Measurements from ENCODE around the gene SLC43A2. TPM values are rescaled to one million over a fixed set of nuclear protein-coding genes. Genes with fewer than 3 reads are reported as not detected.
A peak's percentile ranks its signal among the peaks of the same experiment; 100 is the strongest.

The SLC43A2 gene
- total RNA-seq, 1 experiment from 2014 or later: 0.06 TPM

DNA sequence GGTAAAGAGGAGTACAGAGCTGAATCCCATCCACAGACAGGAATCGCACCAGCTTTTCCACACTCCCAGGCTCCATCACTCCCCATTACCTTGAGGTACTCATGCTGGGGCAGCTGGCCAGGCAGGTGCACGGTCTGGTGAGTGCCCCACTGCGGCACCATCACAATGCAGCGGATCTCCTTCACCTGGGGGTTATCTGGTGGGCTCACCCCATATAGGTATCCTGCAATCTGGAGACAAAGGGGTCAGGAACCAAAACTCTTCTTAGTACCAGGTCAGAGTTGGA is 22.9 kb upstream of the SLC43A2 start:
- no TSS peak for BruUV-seq (replicated peaks)
- ChIA-PET POLR2A (ENCODE audit: low non-redundant PET) (no interaction called here), CTCF (interaction anchor here (0.6 kb wide), 1 partner anchor 393 kb away, joined by 4 read pairs; no protein-coding TSS in a partner anchor)

GRCh38 chr17:1650731-1651558 is 22.3 kb upstream of the SLC43A2 start:
- Histone ChIP-seq H3K36me3 (ENCODE audit: insufficient read depth, low read length, poor library complexity, severe bottlenecking) (peaks cover 57% of the 10 kb centered on the region), H3K4me3 (ENCODE audit: low read depth, low read length, poor library complexity, severe bottlenecking) (no peak overlapping the region), H3K27ac (ENCODE audit: low read depth, low read length, poor library complexity, severe bottlenecking) (no peak overlapping the region), H3K4me1 (ENCODE audit: insufficient read depth, low read length, poor library complexity, severe bottlenecking) (peaks cover 12% of the 10 kb centered on the region), H3K27me3 (replicated peaks; ENCODE audit: insufficient read depth, low read depth, low read length, poor library complexity) (no peaks in the 10 kb centered on the region), H3K9me3 (ENCODE audit: low read depth, low read length, poor library complexity, severe bottlenecking) (no peaks in the 10 kb centered on the region)
- no peak for TF ChIP-seq EZH2 (IDR thresholded peaks at IDR 0.05; ENCODE audit: borderline replicate concordance, low read depth, low read length, poor library complexity, severe bottlenecking)
- intact Hi-C loops (cut with micrococcal nuclease; ENCODE audit: unreplicated experiment): no loop called here
- TSS peak; percentile 94 for BruUV-seq (replicated peaks)
- POLR2A ChIA-PET (ENCODE audit: low non-redundant PET): no interaction called here
- no peak for DNase-seq (ENCODE audit: low spot score)
- CTCF ChIA-PET: interaction anchor here (0.6 kb wide), 1 partner anchor 375 kb away, joined by 3 read pairs; no protein-coding TSS in a partner anchor

More for the DNA sequence above, 22.9 kb upstream of the SLC43A2 start:
- DNase-seq (ENCODE audit: low spot score): no peak
- peaks cover 12% of the 10 kb centered on the region for H3K4me1 ChIP-seq (ENCODE audit: insufficient read depth, low read length, poor library complexity, severe bottlenecking)
- H3K27me3 ChIP-seq (replicated peaks; ENCODE audit: insufficient read depth, low read depth, low read length, poor library complexity): no peaks in the 10 kb centered on the region
- TF ChIP-seq CTCF (conservative IDR thresholded peaks at IDR 0.05; ENCODE audit: low read depth, low read length) (no peak), EZH2 (IDR thresholded peaks at IDR 0.05; ENCODE audit: borderline replicate concordance, low read depth, low read length, poor library complexity, severe bottlenecking) (no peak)
- H3K9me3 ChIP-seq (ENCODE audit: low read depth, low read length, poor library complexity, severe bottlenecking): no peaks in the 10 kb centered on the region
- no peak overlapping the region for H3K4me3 ChIP-seq (ENCODE audit: low read depth, low read length, poor library complexity, severe bottlenecking)
- H3K36me3 ChIP-seq (ENCODE audit: insufficient read depth, low read length, poor library complexity, severe bottlenecking): peaks cover 63% of the 10 kb centered on the region
- H3K27ac ChIP-seq (ENCODE audit: low read depth, low read length, poor library complexity, severe bottlenecking): no peak overlapping the region
- intact Hi-C loops (cut with micrococcal nuclease; ENCODE audit: unreplicated experiment): no loop called here

- no peak for DNase-seq (ENCODE audit: low spot score)
- intact Hi-C loops (cut with micrococcal nuclease; ENCODE audit: unreplicated experiment): no loop called here
- ChIA-PET POLR2A (ENCODE audit: low non-redundant PET) (interaction anchor here (0.5 kb wide), 1 partner anchor 1972 kb away, joined by 9 read pairs; no protein-coding TSS in a partner anchor), CTCF (interaction anchor here (1.4 to 1.5 kb wide), 2 partner anchors 34 to 76 kb away, joined by 4 to 16 read pairs; partner anchors contain the start of gene PRPF8)
- Histone ChIP-seq H3K36me3 (ENCODE audit: insufficient read depth, low read length, poor library complexity, severe bottlenecking) (peaks cover 49% of the 10 kb centered on the region), H3K4me1 (ENCODE audit: insufficient read depth, low read length, poor library complexity, severe bottlenecking) (peaks cover 12% of the 10 kb centered on the region), H3K4me3 (ENCODE audit: low read depth, low read length, poor library complexity, severe bottlenecking) (peak within 1 kb of the TSS; percentile 60), H3K9me3 (ENCODE audit: low read depth, low read length, poor library complexity, severe bottlenecking) (no peaks in the 10 kb centered on the region), H3K27me3 (replicated peaks; ENCODE audit: insufficient read depth, low read depth, low read length, poor library complexity) (no peaks in the 10 kb centered on the region), H3K27ac (ENCODE audit: low read depth, low read length, poor library complexity, severe bottlenecking) (peak within 1 kb of the TSS; percentile 37)
- TF ChIP-seq EZH2 (IDR thresholded peaks at IDR 0.05; ENCODE audit: borderline replicate concordance, low read depth, low read length, poor library complexity, severe bottlenecking) (no peak), CTCF (conservative IDR thresholded peaks at IDR 0.05; ENCODE audit: low read depth, low read length) (no peak)
- BruUV-seq (replicated peaks): no TSS peak
Measured at GRCh38 chr17:1649844-1650501, 21.3 kb upstream of the SLC43A2 start, which contains the start of gene RILP. Gene RILP, minus strand, starts transcription at chr17:1649866. Its CDS starts 62 bp downstream, at chr17:1649804.

All from A673 (cell line).